Effector memory CD8-positive, alpha-beta T cell (primary cell): ENCODE results near the gene KCNMA1.

Experiments
- ATAC-seq: fragments of 150-1000 bp; cut with Tn5 transposase; replicated peaks from 2 replicates; pipeline ENCODE4 v1.10.0; 2021; ENCODE audit warnings: mild to moderate bottlenecking, moderate library complexity
- DNase-seq, 3 experiments: peaks; one replicate each; pipeline ENCODE4 v3.0.0; 2021
- H3K27ac Mint-ChIP-seq, 2 donors: one replicate each; pipeline ENCODE4 v1.8.0; 2022; ENCODE audit warnings: mild to moderate bottlenecking in 2 of 2, mixed read lengths in 2 of 2, moderate library complexity in 2 of 2
- H3K27me3 Mint-ChIP-seq, 2 donors: one replicate each; pipeline ENCODE4 v1.8.0; 2022; ENCODE audit warnings: mixed read lengths in 2 of 2
- H3K36me3 Mint-ChIP-seq: one replicate; pipeline ENCODE4 v1.8.0; 2022; ENCODE audit warnings: mild to moderate bottlenecking, moderate library complexity, mixed read lengths; ENCODE audit not compliant: insufficient read depth
- H3K4me1 Mint-ChIP-seq, 2 donors: one replicate each; pipeline ENCODE4 v1.8.0; 2022; ENCODE audit warnings: low read depth in 2 of 2, mixed read lengths in 2 of 2
- H3K4me3 Mint-ChIP-seq, 2 donors: one replicate each; pipeline ENCODE4 v1.8.0; 2022; ENCODE audit warnings: mild to moderate bottlenecking in 2 of 2, mixed read lengths in 2 of 2, moderate library complexity in 2 of 2
- H3K9me3 Mint-ChIP-seq, 2 donors: one replicate each; pipeline ENCODE4 v1.8.0; 2022; ENCODE audit warnings: mixed read lengths in 2 of 2

KCNMA1 gene

DNA sequence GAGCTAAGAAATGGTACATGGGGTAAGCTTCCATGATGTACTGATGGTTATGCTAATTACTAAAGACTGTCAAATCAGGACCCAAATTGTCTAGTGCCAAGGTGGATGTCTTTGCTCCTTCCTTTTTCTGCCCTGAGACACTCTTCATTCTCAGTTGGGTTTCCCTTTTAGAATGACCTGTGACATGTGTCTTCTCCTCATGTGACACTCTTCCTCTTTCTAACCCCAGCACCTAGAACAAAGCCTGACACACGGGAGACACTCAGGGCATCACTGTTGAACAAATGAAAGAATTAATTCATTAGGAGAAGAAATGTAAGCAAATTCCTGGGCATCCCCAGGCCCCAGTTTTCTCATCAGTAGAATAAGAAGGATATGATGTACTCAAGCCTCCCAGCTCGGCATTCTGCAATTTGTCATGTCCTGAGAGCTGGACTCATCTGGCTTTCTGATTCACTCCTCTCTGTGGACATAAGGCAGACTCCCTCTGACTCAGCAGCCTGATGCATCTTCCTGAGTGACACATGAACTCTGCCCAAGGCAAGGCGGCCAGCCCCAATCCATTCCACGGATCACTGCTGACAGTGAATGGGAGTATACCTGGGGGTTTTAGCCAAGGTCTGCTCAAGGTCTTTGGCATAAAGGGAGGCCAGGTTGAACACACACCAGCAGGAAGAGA is 473.8 kb downstream of the KCNMA1 start:
- Mint-ChIP-seq H3K36me3 (no peaks in the 10 kb centered on the region), H3K4me3 (no peak overlapping the region), H3K4me1 (peaks cover 0 to 4% of the 10 kb centered on the region in 2 donors), H3K27me3 (peaks cover 34 to 43% of the 10 kb centered on the region in 2 donors), H3K27ac (no peak overlapping the region), H3K9me3 (no peaks in the 10 kb centered on the region)
- no peak for ATAC-seq
- no peak for DNase-seq

DNA sequence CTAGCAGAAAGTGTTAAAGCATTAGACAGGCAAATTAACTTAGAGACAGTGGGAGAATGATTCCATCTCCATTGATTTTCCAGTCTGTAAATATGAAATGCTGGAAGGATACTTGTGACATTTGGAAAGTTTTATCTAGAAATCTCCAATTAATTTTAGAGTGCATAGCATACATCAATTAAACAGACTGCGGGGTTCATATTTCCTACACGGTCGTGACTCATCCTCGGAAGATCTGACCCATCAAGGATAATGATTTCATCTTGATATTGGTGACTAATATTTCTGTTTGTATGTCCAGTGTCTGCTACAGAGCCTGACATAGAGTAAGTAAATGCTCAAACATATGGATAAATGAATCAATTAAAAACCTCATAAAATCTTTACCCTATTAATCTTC is 474.9 kb downstream of the KCNMA1 start:
- Mint-ChIP-seq H3K27ac (no peak overlapping the region), H3K27me3 (peaks cover 34 to 46% of the 10 kb centered on the region in 2 donors), H3K4me3 (no peak overlapping the region), H3K4me1 (peaks cover 0 to 4% of the 10 kb centered on the region in 2 donors), H3K36me3 (no peaks in the 10 kb centered on the region), H3K9me3 (no peaks in the 10 kb centered on the region)
- ATAC-seq (no peak), DNase-seq (no peak)

DNA sequence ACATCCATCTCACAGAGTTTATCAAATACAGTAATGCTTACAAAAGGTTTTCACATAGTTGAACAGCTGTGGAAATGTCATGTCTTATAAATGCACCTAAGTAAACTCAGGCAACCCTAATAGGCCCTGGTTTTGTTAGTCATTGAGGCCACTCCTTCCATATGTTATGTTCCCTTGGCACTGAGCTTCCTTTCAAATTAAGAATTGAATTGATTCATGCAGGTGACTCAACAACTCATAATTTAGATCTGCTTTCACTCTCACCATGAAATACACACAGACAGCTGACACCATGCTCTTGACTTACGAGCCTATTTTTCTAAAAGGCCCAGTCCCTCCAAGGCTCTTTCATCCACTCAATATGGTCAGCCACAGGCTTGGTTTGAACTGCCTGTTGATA is 476.9 kb downstream of the KCNMA1 start:
- ATAC-seq: no peak
- H3K4me1 Mint-ChIP-seq: peaks cover 0 to 3% of the 10 kb centered on the region in 2 donors
- peaks cover 31 to 46% of the 10 kb centered on the region in 2 donors for H3K27me3 Mint-ChIP-seq
- no peak overlapping the region for H3K4me3 Mint-ChIP-seq
- H3K36me3 Mint-ChIP-seq: no peaks in the 10 kb centered on the region
- no peaks in the 10 kb centered on the region for H3K9me3 Mint-ChIP-seq
- DNase-seq: no peak
- H3K27ac Mint-ChIP-seq: no peak overlapping the region

DNA sequence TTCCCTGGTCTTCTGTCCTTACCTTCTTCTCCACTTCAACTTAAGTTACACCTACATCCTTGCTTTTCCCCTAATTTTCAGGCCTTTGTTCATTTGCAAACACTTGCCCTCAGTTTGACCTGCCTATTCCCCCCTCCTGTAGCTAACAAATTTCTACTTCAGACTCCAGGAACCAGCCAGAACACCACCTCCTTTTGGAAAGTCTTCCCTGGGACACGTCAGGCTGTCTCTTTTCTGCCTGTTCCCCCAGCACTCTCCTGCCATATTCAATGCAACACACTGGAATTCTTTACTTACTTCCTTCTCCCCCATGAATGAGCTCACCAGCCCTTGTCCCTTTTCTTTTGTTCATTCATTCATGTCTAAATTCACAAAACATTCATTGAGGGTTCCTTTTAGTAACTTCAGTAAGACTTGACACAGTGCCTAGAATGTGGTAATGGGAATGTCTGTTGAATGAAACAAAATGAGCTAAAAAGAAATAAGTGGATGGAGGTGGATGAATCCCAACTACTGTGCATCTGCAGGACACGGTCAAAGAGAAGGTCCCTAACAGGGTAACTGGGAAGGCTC is 478.0 kb downstream of the KCNMA1 start:
- no peak for DNase-seq
- H3K27ac Mint-ChIP-seq: no peak overlapping the region
- H3K36me3 Mint-ChIP-seq: no peaks in the 10 kb centered on the region
- no peaks in the 10 kb centered on the region for H3K9me3 Mint-ChIP-seq
- peaks cover 28 to 39% of the 10 kb centered on the region in 2 donors for H3K27me3 Mint-ChIP-seq
- no peak for ATAC-seq
- H3K4me1 Mint-ChIP-seq: no peaks in the 10 kb centered on the region
- no peak overlapping the region for H3K4me3 Mint-ChIP-seq

DNA sequence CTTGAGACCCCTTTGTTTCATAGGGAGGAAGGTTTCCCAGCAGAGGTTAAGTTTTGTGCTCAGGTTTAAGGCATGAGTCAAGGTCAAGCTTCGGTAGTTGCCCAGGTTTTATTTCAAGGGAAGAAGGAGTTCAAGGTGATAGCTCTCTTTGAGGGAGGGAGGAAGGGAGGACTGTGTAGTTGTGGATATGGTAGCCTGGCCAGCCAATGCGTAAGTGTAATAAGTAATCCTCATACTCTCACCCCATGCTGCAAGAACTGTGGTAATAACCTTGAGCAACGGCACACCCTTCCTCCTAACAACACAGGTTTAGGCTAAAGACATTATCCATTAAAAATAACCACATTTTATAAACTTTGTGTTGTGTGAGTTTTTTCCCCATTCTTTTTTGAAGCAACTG is 478.9 kb downstream of the KCNMA1 start:
- H3K4me1 Mint-ChIP-seq: no peaks in the 10 kb centered on the region
- H3K4me3 Mint-ChIP-seq: no peak overlapping the region
- ATAC-seq: no peak

DNA sequence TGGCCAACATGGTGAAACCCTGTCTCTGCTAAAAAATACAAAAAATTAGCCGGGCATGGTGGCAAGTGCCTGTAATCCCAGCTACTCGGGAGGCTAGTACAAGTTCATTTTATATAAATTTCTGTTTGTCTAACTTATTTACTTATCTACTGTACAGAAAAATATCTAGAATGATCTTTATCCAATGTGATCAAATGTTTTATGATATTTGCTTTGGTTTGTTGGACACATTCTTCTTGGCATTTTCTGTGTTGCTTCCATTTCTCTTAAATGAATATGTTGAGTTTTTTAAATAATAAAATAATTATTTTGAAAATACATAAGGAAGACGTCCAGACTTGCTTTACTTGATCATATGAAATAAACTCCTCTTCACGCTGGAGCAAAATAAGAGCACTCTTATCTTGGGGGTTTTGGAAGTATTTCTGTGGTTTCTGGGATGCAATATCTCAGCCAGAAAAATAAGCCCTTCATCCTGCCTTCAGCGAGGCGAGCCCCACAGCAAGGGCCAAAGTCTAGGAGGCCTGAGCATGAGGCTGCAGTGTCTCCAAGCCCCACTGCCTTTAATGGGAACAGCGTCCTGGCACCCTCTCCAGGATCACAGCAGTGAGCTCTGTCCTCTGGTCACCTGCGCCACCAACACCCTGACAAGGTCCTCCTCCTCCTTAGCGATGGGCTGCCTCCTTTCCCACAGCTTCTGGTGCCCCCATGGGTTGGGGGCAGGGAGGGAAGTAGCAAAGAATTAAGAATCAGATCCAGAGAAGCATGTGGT is 480.2 kb downstream of the KCNMA1 start:
- Mint-ChIP-seq H3K4me3 (no peak overlapping the region), H3K27me3 (peaks cover 19 to 31% of the 10 kb centered on the region in 2 donors), H3K36me3 (no peaks in the 10 kb centered on the region), H3K9me3 (no peaks in the 10 kb centered on the region), H3K4me1 (no peaks in the 10 kb centered on the region), H3K27ac (no peak overlapping the region)
- DNase-seq (no peak), ATAC-seq (no peak)

More for the DNA sequence above, 478.9 kb downstream of the KCNMA1 start:
- Mint-ChIP-seq H3K27me3 (peaks cover 23 to 36% of the 10 kb centered on the region in 2 donors), H3K27ac (no peak overlapping the region), H3K9me3 (no peaks in the 10 kb centered on the region), H3K36me3 (no peaks in the 10 kb centered on the region)
- DNase-seq: no peak

DNA sequence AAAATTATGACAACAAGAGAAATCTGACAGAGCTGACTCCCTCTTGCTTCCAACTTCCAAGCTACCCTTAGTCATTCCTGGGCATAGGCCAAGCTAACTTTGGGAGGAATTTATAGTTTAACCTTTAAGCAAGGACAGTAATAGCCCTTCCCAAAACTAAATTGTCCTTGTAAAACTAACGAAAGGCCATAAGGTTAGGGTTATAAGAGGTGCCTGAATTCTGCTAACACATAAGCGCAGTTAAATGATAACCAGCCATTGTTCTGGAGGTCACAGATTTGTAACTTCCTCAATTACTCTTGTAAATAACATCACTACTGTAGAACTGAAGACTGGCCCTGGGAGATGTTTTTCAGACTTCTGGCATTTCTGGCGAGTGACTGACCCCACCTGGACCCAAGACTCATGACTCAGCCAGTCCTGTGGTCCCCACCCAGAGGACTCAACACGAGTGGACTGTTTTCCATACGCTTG is 481.2 kb downstream of the KCNMA1 start:
- Mint-ChIP-seq H3K27ac (no peak overlapping the region), H3K27me3 (peaks cover 19 to 24% of the 10 kb centered on the region in 2 donors), H3K4me1 (no peaks in the 10 kb centered on the region), H3K9me3 (no peaks in the 10 kb centered on the region), H3K4me3 (no peak overlapping the region), H3K36me3 (no peaks in the 10 kb centered on the region)
- ATAC-seq (no peak), DNase-seq (no peak)

DNA sequence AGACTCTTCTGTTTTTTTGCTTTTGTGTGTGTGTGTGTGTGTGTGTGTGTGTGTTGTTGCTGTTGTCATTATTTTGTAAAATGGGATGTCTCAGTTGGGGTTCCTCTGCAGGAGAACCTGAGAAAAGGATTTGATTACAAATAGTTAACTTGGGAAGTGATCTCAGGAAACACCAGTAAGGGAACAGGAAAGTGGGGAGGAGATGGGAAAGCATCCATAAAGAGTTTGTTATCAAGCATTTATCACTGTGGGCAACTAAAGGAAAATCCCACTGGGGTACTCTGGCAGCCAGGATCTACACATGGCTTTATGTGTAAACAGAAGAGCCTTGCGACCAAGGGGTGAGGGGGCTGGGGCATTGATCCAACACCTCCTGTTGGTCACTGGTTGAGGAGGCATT is 485.4 kb downstream of the KCNMA1 start:
- Mint-ChIP-seq H3K36me3 (no peaks in the 10 kb centered on the region), H3K9me3 (no peaks in the 10 kb centered on the region), H3K27me3 (peaks cover 17 to 18% of the 10 kb centered on the region in 2 donors), H3K4me3 (no peak overlapping the region), H3K4me1 (no peaks in the 10 kb centered on the region), H3K27ac (no peak overlapping the region)
- DNase-seq (no peak), ATAC-seq (no peak)

DNA sequence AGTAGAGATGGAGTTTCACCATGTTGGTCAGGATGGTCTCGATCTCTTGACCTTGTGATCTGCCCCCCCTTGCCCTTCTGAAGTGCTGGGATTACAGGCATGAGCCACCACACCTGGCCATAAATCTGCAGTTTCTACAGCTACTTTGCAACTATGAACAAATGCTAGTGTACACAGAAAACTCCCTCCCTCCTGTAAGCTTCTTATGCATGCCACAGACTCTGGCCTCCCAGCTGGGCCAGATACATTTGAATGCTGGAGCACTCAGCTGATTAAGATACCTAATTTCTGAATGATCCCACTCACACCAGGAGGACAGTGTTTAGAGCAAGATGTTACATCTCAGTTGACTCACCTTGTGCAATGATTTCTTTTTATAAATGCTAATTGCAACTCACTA is 486.2 kb downstream of the KCNMA1 start:
- Mint-ChIP-seq H3K27ac (no peak overlapping the region), H3K9me3 (no peaks in the 10 kb centered on the region), H3K27me3 (peaks cover 20 to 24% of the 10 kb centered on the region in 2 donors), H3K36me3 (peaks cover under 1% of the 10 kb centered on the region), H3K4me1 (no peaks in the 10 kb centered on the region), H3K4me3 (no peak overlapping the region)
- DNase-seq: no peak
- no peak for ATAC-seq

DNA sequence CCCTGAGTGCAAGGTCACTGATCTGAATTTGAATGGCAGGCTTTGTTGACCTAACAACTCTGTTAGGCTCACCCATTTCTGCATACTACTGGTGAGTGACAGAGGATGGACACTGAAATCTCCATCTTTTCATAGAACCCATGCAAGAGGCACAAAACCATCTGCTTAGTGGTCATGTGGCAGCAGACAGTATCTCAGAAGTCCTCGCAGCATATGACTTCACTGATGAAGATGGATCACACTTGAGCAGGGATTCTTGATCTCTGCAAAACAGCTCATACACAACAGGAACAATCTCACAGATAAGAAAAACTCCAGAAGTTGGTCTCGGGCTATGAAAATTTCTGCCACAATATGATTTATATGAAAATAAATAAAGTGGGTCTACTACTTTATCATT is 487.9 kb downstream of the KCNMA1 start:
- Mint-ChIP-seq H3K4me3 (no peak overlapping the region), H3K4me1 (no peaks in the 10 kb centered on the region), H3K27ac (no peak overlapping the region), H3K36me3 (peaks cover 2% of the 10 kb centered on the region), H3K9me3 (no peaks in the 10 kb centered on the region), H3K27me3 (peaks cover 18% of the 10 kb centered on the region in 2 donors)
- ATAC-seq (no peak), DNase-seq (no peak)

DNA sequence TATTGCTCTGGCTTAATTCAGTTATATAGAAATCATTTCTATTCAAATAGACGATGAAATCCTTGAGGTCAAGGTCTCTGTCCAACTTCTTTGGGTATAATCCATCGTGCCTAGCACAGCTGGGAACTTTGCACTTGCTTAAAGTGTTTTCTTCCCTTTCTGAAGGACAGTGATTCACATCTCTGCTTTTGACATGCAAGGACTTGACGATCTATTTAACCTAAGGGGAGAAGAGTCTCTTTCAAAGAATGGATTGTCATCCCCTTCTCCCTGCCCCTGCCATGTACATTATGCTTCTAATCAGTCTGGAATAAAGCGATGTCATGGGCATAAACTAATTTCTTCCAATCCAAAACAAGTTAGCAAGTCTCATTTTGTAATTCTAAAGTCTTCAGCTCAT is 488.6 kb downstream of the KCNMA1 start:
- no peak overlapping the region for H3K27ac Mint-ChIP-seq
- DNase-seq (no peak), ATAC-seq (no peak)
- peaks cover 11 to 13% of the 10 kb centered on the region in 2 donors for H3K27me3 Mint-ChIP-seq
- H3K36me3 Mint-ChIP-seq: peaks cover 2% of the 10 kb centered on the region
- H3K4me3 Mint-ChIP-seq: no peak overlapping the region
- H3K9me3 Mint-ChIP-seq: no peaks in the 10 kb centered on the region
- H3K4me1 Mint-ChIP-seq: no peaks in the 10 kb centered on the region

DNA sequence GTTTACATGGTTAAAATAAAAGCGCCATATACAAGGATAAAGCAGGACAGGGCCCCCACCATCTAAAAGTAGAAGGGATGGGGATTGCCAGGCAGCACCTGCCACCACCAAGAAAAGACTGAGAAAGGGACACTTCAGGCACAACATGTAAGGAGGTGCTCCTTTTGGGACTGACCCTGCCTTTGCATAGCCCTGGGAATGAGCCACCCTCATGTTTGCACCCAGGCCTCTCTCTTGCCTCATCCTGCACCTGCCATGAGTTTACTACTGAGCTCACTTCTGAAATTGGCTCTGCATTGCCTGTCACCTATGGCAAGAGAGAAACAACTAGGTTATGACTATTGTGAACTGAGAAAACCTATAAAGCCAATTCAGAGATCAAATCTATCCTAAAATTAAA is 489.7 kb downstream of the KCNMA1 start:
- peaks cover 10 to 13% of the 10 kb centered on the region in 2 donors for H3K27me3 Mint-ChIP-seq
- no peaks in the 10 kb centered on the region for H3K9me3 Mint-ChIP-seq
- H3K4me3 Mint-ChIP-seq: no peak overlapping the region
- H3K4me1 Mint-ChIP-seq: no peaks in the 10 kb centered on the region
- no peak overlapping the region for H3K27ac Mint-ChIP-seq
- ATAC-seq: no peak
- DNase-seq: no peak
- peaks cover 2% of the 10 kb centered on the region for H3K36me3 Mint-ChIP-seq

DNA sequence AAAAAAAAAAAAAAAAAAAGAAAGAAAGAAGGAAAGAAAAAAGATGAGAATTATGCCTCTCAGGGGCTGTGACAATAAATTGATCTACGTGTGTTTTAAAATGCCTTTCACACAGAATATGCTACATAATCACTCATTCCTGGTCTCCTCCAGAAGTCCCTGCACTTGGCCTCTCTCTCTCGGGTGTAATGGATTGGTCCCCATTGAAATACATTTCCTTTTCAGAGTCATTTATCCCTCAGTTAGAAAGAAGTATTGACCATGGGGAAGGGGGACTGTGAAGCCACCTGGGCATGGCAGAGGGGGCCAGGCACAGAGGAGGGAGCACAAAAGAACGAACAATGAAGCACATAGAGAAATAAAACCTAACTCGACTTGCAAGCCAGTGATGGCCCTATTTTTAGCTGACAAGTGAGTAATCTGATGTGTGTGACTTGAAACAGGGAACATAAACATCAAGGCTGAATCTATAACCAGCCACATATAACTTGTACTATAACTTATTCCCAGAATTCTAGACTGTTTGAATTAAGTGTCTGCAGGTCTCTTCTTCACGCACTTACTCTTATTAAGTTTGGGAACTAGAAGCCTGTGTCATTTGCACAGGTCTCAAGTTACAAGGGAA is 490.8 kb downstream of the KCNMA1 start:
- no peaks in the 10 kb centered on the region for H3K9me3 Mint-ChIP-seq
- H3K27ac Mint-ChIP-seq: no peak overlapping the region
- no peaks in the 10 kb centered on the region for H3K4me1 Mint-ChIP-seq
- peaks cover 2% of the 10 kb centered on the region for H3K36me3 Mint-ChIP-seq
- peaks cover 10 to 13% of the 10 kb centered on the region in 2 donors for H3K27me3 Mint-ChIP-seq
- ATAC-seq: no peak
- no peak for DNase-seq
- H3K4me3 Mint-ChIP-seq: no peak overlapping the region
